ENCODE measurements around the gene NTNG1.

NTNG1 gene

DNA sequence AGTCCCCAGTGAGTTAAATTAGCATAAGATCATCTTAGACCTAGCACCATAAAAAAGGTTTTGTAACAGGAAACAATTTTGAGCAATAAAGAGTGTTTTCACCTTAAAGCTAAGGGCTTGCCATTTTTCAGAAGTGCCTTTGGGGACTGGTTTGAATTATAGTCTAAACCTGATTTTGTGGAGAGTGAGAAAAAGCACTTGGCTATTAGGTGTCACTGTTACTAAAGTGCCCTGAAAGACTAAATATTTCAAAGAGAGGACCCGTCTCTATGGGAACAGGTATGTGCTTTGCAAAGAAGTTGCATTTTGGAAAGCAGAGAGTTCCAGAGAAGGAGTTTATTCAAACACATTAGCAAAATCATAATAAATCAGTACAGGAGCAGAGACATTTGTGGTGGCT is 9.1 kb downstream of the NTNG1 start:
- TF ChIP-seq GABPA (IDR thresholded peaks at IDR 0.05; ENCODE audit: low read depth) (no peak), POLR2AphosphoS5 (IDR thresholded peaks at IDR 0.05; ENCODE audit: low read depth) (no peak), SPI1 (IDR thresholded peaks at IDR 0.05; ENCODE audit: borderline replicate concordance, low read depth) (no peak)
- TF ChIP-seq, protein P1, sequence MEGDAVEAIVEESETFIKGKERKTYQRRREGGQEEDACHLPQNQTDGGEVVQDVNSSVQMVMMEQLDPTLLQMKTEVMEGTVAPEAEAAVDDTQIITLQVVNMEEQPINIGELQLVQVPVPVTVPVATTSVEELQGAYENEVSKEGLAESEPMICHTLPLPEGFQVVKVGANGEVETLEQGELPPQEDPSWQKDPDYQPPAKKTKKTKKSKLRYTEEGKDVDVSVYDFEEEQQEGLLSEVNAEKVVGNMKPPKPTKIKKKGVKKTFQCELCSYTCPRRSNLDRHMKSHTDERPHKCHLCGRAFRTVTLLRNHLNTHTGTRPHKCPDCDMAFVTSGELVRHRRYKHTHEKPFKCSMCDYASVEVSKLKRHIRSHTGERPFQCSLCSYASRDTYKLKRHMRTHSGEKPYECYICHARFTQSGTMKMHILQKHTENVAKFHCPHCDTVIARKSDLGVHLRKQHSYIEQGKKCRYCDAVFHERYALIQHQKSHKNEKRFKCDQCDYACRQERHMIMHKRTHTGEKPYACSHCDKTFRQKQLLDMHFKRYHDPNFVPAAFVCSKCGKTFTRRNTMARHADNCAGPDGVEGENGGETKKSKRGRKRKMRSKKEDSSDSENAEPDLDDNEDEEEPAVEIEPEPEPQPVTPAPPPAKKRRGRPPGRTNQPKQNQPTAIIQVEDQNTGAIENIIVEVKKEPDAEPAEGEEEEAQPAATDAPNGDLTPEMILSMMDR (IDR thresholded peaks at IDR 0.05; ENCODE audit: insufficient read depth, low read length) = no peak
- TF ChIP-seq, protein P2, sequence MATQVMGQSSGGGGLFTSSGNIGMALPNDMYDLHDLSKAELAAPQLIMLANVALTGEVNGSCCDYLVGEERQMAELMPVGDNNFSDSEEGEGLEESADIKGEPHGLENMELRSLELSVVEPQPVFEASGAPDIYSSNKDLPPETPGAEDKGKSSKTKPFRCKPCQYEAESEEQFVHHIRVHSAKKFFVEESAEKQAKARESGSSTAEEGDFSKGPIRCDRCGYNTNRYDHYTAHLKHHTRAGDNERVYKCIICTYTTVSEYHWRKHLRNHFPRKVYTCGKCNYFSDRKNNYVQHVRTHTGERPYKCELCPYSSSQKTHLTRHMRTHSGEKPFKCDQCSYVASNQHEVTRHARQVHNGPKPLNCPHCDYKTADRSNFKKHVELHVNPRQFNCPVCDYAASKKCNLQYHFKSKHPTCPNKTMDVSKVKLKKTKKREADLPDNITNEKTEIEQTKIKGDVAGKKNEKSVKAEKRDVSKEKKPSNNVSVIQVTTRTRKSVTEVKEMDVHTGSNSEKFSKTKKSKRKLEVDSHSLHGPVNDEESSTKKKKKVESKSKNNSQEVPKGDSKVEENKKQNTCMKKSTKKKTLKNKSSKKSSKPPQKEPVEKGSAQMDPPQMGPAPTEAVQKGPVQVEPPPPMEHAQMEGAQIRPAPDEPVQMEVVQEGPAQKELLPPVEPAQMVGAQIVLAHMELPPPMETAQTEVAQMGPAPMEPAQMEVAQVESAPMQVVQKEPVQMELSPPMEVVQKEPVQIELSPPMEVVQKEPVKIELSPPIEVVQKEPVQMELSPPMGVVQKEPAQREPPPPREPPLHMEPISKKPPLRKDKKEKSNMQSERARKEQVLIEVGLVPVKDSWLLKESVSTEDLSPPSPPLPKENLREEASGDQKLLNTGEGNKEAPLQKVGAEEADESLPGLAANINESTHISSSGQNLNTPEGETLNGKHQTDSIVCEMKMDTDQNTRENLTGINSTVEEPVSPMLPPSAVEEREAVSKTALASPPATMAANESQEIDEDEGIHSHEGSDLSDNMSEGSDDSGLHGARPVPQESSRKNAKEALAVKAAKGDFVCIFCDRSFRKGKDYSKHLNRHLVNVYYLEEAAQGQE (IDR thresholded peaks at IDR 0.05; ENCODE audit: insufficient replicate concordance, low read depth) = no peak
- H3K27me3 ChIP-seq (ENCODE audit: insufficient read depth, poor library complexity, severe bottlenecking) = peaks cover 9% of the 10 kb centered on the region

GRCh38 chr1:107151295-107151694 is 10.5 kb downstream of the NTNG1 start:
- H3K27me3 ChIP-seq (ENCODE audit: insufficient read depth, poor library complexity, severe bottlenecking) = peaks cover 2% of the 10 kb centered on the region
- TF ChIP-seq SPI1 (IDR thresholded peaks at IDR 0.05; ENCODE audit: borderline replicate concordance, low read depth) (no peak), GABPA (IDR thresholded peaks at IDR 0.05; ENCODE audit: low read depth) (no peak), POLR2AphosphoS5 (IDR thresholded peaks at IDR 0.05; ENCODE audit: low read depth) (no peak)
- TF ChIP-seq, protein P2 (IDR thresholded peaks at IDR 0.05; ENCODE audit: insufficient replicate concordance, low read depth) = no peak
- TF ChIP-seq, protein P1 (IDR thresholded peaks at IDR 0.05; ENCODE audit: insufficient read depth, low read length) = no peak
- no peak for DNase-seq (ENCODE audit: low read depth in 1 of 2, low spot score in 1 of 2)
- H3K27ac ChIP-seq (replicated peaks) = no peak overlapping the region
- no peak overlapping the region for H3K4me3 ChIP-seq (replicated peaks; ENCODE audit: insufficient read depth, low read length)

More for the DNA sequence above, 9.1 kb downstream of the NTNG1 start:
- DNase-seq (ENCODE audit: low read depth in 1 of 2, low spot score in 1 of 2) = no peak
- Histone ChIP-seq H3K4me3 (replicated peaks; ENCODE audit: insufficient read depth, low read length) (no peak overlapping the region), H3K27ac (replicated peaks) (no peak overlapping the region)

GRCh38 chr1:107152395-107152794 is 11.6 kb downstream of the NTNG1 start:
- no peak overlapping the region for H3K4me3 ChIP-seq (replicated peaks; ENCODE audit: insufficient read depth, low read length)
- no peak overlapping the region for H3K27ac ChIP-seq (replicated peaks)
- H3K27me3 ChIP-seq (ENCODE audit: insufficient read depth, poor library complexity, severe bottlenecking) = no peaks in the 10 kb centered on the region
- TF ChIP-seq, protein P1 (IDR thresholded peaks at IDR 0.05; ENCODE audit: insufficient read depth, low read length) = no peak
- TF ChIP-seq POLR2AphosphoS5 (IDR thresholded peaks at IDR 0.05; ENCODE audit: low read depth) (no peak), GABPA (IDR thresholded peaks at IDR 0.05; ENCODE audit: low read depth) (no peak)
- TF ChIP-seq, protein P2 (IDR thresholded peaks at IDR 0.05; ENCODE audit: insufficient replicate concordance, low read depth) = no peak
- no peak for DNase-seq (ENCODE audit: low read depth in 1 of 2, low spot score in 1 of 2)
